HepG2 (cell line): ENCODE results near the gene ERCC6L2.

Experiments
- PHF20 ChIP-seq: sonication (generic); formaldehyde crosslinking; IDR thresholded peaks from 2 replicates; pipeline ENCODE4 v1.5.0; 2020; ENCODE audit warnings: mild to moderate bottlenecking, missing genetic modification reagents
- POLR2A ChIP-seq, 2 experiments: IDR thresholded peaks; 2 replicates each; pipeline ENCODE4 v1.6.1; 2011; ENCODE audit warnings: low read depth in 2 of 2, low read length in 2 of 2, mild to moderate bottlenecking in 1 of 2, moderate library complexity in 1 of 2; ENCODE audit not compliant: insufficient read depth in 1 of 2
- SMARCC2 ChIP-seq: fragments of 450-650 bp; IDR thresholded peaks from 2 replicates; pipeline ENCODE4 v1.6.1; 2017; ENCODE audit warnings: antibody characterized with exemption, mild to moderate bottlenecking
- ZNF503 ChIP-seq: sonication (generic); formaldehyde crosslinking; IDR thresholded peaks from 2 replicates; pipeline ENCODE4 v1.4.0; 2020; ENCODE audit warnings: missing genetic modification reagents
- ZNF792 ChIP-seq: IDR thresholded peaks from 2 replicates; pipeline ENCODE4 v1.6.1; 2016
- TF ChIP-seq, protein P1 (sequence below): sonication (generic); formaldehyde crosslinking; IDR thresholded peaks from 2 replicates; pipeline ENCODE4 v1.4.0; 2020; ENCODE audit warnings: missing genetic modification reagents

GRCh38 chr9:95874989-95875304, 544 bp upstream of the ERCC6L2 start:
- no peak for TF ChIP-seq ZNF503 (CRISPR knock-in tag)
- no peak for TF ChIP-seq SMARCC2
- TF ChIP-seq ZNF792 = no peak
- TF ChIP-seq, protein P1, sequence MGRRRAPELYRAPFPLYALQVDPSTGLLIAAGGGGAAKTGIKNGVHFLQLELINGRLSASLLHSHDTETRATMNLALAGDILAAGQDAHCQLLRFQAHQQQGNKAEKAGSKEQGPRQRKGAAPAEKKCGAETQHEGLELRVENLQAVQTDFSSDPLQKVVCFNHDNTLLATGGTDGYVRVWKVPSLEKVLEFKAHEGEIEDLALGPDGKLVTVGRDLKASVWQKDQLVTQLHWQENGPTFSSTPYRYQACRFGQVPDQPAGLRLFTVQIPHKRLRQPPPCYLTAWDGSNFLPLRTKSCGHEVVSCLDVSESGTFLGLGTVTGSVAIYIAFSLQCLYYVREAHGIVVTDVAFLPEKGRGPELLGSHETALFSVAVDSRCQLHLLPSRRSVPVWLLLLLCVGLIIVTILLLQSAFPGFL = no peak
- TF ChIP-seq POLR2A (IDR thresholded peaks at IDR 0.05; ENCODE audit: insufficient read depth in 1 of 2, low read depth in 2 of 2, low read length in 2 of 2) = no peak
- TF ChIP-seq PHF20 (CRISPR knock-in tag) = no peak
